HTERT RPE-1 (cell line): ENCODE data around the gene OR8D1.

Experiments used
- in situ Hi-C: fragments of 300-500 bp; cut with MboI; formaldehyde crosslinking; loops from 4 replicates; pipeline ENCODE4 v1.14.3; 2020; ENCODE audit warnings: low sequenced_read_pairs

Gene OR8D1

GRCh38 chr11:124313849-124314248 lies at the start of gene OR8D1:
Gene OR8D1 (minus strand): TSS chr11:124313949. CDS start chr11:124310766, 3,183 bp downstream.
- in situ Hi-C loops: no loop called here

DNA sequence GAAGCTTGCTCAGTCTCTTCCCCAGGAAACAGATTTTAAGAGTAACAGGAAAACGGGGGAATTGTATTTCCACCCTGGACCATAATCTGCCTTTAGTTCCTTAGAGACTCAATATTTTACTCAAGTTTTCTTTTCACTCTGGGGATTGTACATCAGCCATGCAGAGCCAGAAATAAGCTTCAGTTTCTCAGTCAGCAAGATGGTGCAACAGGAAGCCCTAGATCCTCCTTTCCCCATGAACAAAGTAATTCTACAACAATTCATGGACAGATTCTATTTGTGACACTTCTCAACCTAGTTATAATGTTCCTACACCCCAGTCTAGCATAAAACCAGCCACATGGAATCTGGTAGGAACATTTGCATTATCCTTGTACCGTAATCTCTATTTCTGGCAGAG lies 45.8 kb upstream of the OR8D1 start:
- in situ Hi-C loops: no loop called here

DNA sequence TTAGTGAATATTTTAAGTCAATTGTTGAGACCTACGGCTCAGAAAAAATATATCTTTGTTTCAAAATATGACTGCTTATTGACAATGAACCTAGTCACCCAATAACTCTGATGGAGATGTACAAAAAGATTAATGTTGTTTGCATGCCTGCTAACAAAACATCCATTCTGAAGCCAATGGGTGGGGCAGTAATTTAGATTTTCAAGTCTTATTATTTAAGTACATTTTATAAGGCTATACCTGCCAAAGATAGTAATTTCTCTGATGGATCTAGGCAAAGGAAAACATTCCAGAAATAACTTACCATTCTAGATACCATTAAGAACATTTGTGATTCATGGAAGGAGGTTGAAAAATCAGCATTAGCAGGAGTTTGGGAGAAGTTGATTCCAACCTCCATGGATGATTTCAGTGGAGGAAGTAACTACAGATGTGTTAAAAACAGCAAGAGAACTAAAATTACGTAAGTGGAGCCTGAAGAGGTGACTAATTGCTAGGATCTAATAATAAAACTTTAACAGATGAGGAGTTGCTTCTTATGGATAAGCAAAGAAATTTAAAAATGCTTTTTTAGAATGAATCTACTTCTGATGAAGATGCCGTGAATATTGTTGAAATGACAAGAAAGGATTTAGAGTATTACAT lies 32.7 kb upstream of the OR8D1 start:
- in situ Hi-C loops: no loop called here

GRCh38 chr11:124344346-124344745 lies 30.6 kb upstream of the OR8D1 start:
- in situ Hi-C loops: no loop called here

- in situ Hi-C loops: no loop called here
These were observed 26.3 kb upstream of the OR8D1 start for GRCh38 chr11:124340142-124340447.

DNA sequence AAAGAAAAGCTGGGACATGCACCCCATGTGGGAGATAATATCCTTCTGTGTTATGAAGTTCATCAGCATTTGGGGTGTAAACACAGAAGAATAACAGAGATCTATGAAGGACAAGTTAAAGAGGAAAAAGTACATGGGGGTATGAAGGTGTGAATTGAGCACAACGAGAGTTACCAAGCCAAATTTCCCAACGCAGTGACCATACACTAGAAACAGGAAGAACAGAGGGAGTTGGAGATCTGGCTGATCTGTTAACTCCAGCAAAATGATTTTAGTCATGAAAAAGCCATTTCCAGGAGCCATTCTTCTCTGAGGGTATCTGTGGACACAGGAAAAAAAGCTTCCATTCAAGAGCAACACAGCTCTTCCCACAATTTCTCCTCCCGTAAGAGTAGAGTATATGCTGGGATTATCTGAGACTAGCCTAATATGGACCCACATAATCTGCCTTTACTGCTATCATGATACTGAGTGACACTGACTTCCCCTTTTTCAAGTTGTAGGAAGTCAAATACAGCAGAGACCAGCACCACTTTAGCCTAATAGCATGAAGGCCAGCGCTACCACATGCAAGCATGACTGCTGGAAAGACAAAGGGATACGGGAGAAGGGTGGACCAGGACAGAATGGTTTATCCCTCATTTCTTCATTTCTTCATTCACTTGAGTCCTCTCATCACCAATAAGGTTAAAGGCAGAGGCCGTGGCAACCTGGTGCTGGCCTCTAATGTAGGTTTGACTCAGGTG lies 25.8 kb upstream of the OR8D1 start:
- in situ Hi-C loops: no loop called here

DNA sequence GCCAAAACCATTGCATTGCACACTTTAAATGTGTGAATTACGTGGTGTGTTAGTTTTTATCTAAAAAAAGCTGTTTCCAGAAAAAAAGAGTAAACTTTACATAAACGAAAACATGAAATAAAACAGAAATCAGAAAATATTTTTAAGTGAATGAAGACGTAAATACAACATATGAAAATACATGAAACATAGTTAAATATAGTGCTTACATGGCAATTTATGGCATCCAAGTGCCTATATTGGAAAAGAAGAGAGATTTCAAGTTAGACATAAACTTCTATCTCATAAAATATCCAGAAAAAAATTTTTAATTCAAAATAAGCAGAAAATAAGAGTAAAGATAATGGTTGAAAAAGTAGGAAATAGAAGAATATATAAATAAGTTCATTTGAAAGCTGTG lies 18.1 kb upstream of the OR8D1 start:
- in situ Hi-C loops: no loop called here

DNA sequence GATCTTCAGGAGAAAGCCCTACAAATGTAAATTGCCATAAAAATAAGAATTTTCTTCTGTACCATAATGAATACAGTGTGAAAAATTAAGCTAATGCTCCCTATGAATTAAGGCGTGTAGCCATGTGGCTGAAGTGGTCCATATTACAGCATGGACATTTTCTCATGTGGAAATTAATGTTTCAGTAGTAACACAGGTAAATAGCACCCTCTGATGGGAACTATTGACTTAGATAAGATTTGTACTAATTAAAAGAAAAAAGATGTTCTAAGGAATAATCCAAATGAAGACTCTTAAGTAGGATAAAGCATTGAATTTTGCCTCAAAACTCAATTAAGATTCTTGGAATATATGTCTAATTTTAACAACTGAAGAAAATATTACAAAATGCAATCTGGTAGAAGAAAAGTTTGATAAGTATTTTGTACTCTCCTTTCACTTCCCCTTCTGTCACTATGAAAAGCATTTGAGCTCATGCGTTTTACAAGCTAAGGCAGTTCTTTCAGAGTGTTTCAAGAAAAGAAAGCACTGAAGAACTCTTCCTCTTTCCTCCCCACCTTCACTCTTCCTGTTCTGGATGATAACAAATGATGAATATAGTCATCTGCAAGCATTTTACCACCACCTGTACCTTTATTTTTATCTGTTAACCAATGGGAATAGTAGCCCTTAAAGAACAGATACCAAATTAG lies 16.2 kb upstream of the OR8D1 start:
- in situ Hi-C loops: no loop called here

DNA sequence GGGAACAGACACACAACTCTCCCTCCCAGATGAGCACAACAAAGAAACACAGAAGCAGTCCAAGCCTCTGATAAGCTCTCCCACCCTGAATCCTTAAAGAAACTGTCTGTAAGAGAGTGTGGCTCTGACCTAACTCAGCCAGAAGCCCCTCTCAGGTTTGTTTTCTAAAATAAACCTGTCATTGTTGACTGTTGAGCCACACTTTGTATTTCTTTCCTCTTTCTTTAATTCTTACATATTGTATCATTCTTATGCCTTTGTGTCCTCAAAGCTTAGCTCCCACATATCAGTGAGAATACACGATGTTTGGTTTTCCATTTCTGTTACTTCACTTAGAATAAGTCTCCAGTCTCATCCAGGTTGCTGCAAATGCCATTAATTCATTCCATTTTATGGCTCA lies 14.0 kb upstream of the OR8D1 start:
- in situ Hi-C loops: no loop called here

DNA sequence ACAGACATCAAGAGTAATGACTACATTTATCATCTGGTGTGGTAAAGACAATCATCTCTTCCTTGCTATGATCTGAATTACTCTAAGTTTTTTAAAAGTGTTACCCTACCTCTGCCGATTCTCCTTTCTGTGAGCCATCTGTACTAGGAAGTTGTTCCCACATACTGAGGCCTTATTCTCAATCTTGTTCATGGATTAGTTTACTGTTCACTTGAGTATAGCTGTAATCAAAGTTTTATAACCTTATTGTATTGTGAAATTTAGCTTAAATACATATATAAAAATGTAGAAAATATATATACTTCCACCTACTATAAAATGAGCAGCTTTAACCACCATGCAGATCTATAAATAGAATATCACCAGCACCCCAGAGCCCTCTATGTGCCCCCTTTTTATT lies 8.6 kb upstream of the OR8D1 start:
- in situ Hi-C loops: no loop called here

DNA sequence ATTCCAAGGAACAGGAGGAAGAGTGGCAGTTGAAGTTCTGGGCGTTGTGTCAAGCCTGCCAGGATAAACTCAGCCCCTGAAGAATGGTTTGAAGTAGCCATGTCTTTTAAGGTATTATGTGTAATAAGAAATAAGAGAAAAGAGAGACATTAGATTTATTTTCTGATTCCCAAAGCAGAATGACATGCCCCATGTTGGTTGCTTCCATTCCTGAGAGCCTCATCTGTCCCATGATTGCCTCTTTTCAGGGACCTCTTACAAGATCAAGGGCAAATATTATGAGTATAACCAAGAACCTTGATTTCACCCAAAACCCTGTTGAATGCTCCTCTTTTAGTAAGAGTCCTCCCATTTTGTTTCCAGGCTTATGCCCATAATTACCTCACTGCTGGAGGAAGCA lies 6.3 kb upstream of the OR8D1 start, which contains the start of gene OR8D2:
OR8D2 (minus strand) TSS at position 101 of the 400 bp plus-strand sequence; CDS start at position 101, 0 bp downstream.
- in situ Hi-C loops: no loop called here

DNA sequence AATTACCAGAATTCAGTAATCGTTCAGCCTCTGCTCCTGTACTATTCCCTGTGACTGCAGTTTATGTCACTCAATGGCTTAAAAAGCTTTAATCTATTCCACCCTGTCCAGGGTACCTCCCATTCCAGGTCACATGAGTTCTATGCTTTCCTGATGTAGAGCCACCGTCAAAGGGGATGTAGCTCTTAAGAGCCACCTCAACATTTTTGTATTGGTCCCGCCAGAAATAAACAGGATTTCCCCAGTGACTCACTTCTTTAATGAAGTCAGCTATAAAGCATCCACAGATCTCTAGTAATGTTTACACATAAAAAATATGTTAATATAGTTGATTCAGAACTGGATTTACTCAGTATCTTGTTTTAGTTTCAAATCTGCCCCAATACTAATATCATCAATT lies 1.3 kb upstream of the OR8D1 start:
- in situ Hi-C loops: no loop called here

GRCh38 chr11:124313131-124313530 lies 618 bp downstream of the OR8D1 start:
- in situ Hi-C loops: no loop called here

- in situ Hi-C loops: no loop called here
These were observed 2.1 kb downstream of the OR8D1 start for GRCh38 chr11:124311670-124312069.

GRCh38 chr11:124311269-124311668 lies 2.5 kb downstream of the OR8D1 start:
- in situ Hi-C loops: no loop called here

GRCh38 chr11:124310721-124311120 lies 3.0 kb downstream of the OR8D1 start:
- in situ Hi-C loops: no loop called here

GRCh38 chr11:124307093-124307492 lies 6.7 kb downstream of the OR8D1 start:
- in situ Hi-C loops: no loop called here

DNA sequence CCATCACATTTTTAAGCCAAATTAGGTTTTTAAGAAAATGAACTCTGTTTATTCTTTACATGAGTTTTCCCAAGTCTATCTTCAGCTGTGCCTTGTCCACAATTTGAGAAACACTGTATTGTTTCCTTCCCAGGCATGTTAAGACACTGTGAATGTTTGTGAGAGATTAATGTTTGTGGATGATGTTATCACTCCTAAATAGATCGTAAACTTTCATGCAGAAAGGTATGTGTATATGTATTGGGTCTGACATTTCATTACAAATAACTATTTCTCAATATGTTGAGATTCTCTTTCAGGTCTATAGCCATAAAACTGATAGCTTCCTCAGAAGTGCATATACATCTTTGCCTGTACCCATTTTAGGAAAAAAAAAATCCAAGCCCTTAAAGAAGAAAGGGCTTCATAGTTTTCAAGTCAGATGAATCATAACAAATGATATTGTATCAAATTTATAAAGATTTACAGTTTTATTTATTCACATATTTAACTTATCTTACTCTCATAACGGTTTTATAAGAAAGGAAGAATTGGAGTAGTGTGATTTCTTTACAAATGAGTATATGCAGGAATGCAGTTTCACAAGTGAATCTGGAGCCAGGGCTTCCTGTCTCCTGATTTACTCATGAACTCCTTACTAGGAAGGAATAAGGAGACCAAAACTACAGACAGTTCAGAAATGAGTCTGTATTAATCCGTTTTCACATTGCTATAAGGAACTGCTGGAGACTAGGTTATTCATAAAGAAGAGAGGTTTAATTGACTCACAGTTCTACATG lies 11.2 kb downstream of the OR8D1 start:
- in situ Hi-C loops: no loop called here

DNA sequence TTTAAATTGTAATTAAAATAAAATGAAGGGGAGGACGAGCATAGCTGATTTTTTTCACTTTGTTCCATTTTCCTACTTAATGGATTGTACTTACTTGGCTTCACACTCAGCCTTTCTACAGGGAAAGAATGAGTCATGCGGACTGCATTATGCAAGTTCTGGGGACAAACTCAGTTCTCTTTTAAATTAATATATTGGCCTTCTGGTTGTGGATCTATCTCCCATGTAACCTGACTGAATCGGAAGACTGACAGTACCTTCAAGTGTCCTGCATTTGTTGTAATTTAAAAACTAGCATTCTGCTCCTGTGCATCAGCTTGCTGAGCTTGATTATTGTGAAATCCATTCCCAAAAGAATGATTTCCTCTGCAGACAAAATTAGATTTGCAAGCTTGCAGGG lies 12.2 kb downstream of the OR8D1 start:
- in situ Hi-C loops: no loop called here

GRCh38 chr11:124297921-124298320 lies 15.8 kb downstream of the OR8D1 start:
- in situ Hi-C loops: no loop called here

DNA sequence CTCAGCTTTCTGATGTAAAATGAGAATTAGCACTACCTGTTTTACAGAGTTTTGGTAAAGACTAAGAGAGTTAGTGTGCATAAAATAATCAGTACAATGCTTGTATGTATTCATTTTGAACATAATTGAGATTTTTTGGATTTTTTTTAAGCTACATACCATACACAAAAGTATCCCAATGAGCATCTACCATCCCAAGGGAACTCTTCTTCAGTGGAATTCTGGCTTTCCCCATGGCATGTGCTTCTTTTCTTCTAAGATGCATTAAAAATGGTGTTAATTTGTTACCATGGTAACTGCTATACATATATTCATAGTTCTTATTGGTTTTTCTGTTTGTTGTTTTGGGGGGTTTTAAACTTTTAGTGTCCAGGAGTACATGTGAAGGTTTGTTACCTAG lies 17.7 kb downstream of the OR8D1 start:
- in situ Hi-C loops: no loop called here
